ENCODE measurements around the gene CARNS1. TPM values are rescaled to one million over a fixed set of nuclear protein-coding genes. Genes with fewer than 3 reads are reported as not detected.

The CARNS1 gene
- total RNA-seq, 1 donor from 2014 or later = 1.7 TPM

- H3K9me3 ChIP-seq = no peaks in the 10 kb centered on the region
- DNase-seq (ENCODE audit: extremely low spot score in 2 of 2) = no peak
- no peak overlapping the region for H3K27ac ChIP-seq
- H3K4me1 ChIP-seq = peaks cover 39% of the 10 kb centered on the region
- peaks cover 0 to 45% of the 10 kb centered on the region in 2 donors for H3K36me3 ChIP-seq
- no peak for TF ChIP-seq CTCF (IDR thresholded peaks at IDR 0.05)
- no peak for TF ChIP-seq POLR2A (IDR thresholded peaks at IDR 0.05)
- no peak for TF ChIP-seq POLR2AphosphoS5 (IDR thresholded peaks at IDR 0.05; ENCODE audit: insufficient read depth in 1 of 2, low read depth in 1 of 2)
- H3K4me3 ChIP-seq = no peak overlapping the region
- H3K27me3 ChIP-seq = no peaks in the 10 kb centered on the region
- intact Hi-C loops (cut with DNase I) = no loop called here
Measured at GRCh38 chr11:67434395-67434881, 19.0 kb downstream of the CARNS1 start.

DNA sequence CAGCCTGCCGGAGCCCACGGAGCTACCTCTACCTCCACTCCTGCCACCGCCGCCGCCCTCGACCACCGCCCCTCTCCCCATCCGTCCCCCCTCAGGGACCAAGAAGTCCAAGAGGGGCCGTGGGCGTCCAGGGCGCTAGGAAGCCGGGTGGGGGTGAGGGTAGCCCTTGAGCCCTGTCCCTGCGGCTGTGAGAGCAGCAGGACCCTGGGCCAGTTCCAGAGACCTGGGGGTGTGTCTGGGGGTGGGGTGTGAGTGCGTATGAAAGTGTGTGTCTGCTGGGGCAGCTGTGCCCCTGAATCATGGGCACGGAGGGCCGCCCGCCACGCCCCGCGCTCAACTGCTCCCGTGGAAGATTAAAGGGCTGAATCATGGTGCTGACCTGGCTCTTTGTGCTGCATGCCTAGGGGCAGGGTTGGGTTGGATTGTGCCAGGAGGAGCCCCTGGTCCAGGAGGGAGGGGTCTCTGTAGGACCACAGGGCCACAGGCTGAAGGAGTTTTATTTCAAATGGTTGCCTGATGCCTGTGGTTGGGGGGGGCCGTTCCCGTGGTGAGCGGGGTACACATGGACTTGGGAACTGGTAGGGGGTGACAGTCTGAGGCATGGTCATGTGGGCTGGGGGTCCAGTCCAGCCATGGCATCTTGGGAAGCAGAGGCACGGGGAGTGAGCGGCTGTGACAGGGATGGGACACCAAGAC lies 19.7 kb downstream of the CARNS1 start:
- Histone ChIP-seq H3K9me3 (no peaks in the 10 kb centered on the region), H3K36me3 (peaks cover 0 to 52% of the 10 kb centered on the region in 2 donors), H3K27me3 (no peaks in the 10 kb centered on the region), H3K4me1 (peaks cover 39% of the 10 kb centered on the region), H3K27ac (no peak overlapping the region), H3K4me3 (no peak overlapping the region)
- TF ChIP-seq CTCF (IDR thresholded peaks at IDR 0.05) (no peak), POLR2AphosphoS5 (IDR thresholded peaks at IDR 0.05; ENCODE audit: insufficient read depth in 1 of 2, low read depth in 1 of 2) (no peak), POLR2A (IDR thresholded peaks at IDR 0.05) (no peak)
- intact Hi-C loops (cut with DNase I) = no loop called here
- no peak for DNase-seq (ENCODE audit: extremely low spot score in 2 of 2)

DNA sequence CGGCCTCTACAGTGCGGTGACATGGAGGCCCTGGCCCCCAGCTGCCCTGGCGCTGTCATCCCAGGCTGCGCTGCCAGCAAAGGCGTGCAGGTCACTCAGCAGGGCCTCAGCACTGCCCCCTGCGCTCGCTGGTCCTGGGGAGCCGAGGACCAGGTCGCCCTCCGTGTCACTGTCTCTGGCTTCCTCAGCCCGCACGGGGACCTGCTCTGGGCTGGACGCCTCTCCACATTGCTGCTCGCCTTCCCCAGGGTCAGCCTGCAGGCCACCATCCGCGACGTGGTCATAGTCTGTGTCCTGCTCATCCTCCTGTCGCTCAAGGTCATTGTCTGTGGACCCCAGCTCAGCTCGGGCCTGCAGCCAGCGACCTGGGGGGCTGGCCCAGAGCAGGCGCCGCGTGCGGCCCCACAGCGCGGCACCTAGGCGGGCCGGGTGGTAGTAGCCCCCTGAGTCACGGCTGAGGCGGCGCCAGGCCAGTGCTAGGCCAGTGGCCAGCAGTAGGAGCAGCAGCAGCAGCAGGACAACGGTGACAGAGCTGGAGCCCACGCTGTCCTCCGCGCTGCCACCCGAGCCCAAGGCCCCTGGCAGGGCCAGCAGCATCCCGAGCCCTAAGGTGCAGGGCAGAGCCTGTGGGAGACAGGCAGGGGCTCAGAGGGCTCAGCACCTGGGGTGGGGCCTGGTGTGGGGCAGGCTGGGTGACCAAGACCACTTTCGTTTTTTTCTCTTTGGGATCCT lies 20.4 kb downstream of the CARNS1 start:
- H3K27ac ChIP-seq = no peak overlapping the region
- peak overlapping the region in 1 of 2 donors; percentile 32 for H3K4me3 ChIP-seq
- H3K36me3 ChIP-seq = peaks cover 0 to 59% of the 10 kb centered on the region in 2 donors
- DNase-seq (ENCODE audit: extremely low spot score in 2 of 2) = no peak
- intact Hi-C loops (cut with DNase I) = no loop called here
- no peak for TF ChIP-seq POLR2AphosphoS5 (IDR thresholded peaks at IDR 0.05; ENCODE audit: insufficient read depth in 1 of 2, low read depth in 1 of 2)
- no peak for TF ChIP-seq POLR2A (IDR thresholded peaks at IDR 0.05)
- TF ChIP-seq CTCF (IDR thresholded peaks at IDR 0.05) = no peak
- no peaks in the 10 kb centered on the region for H3K27me3 ChIP-seq
- H3K9me3 ChIP-seq = no peaks in the 10 kb centered on the region
- peaks cover 41% of the 10 kb centered on the region for H3K4me1 ChIP-seq

DNA sequence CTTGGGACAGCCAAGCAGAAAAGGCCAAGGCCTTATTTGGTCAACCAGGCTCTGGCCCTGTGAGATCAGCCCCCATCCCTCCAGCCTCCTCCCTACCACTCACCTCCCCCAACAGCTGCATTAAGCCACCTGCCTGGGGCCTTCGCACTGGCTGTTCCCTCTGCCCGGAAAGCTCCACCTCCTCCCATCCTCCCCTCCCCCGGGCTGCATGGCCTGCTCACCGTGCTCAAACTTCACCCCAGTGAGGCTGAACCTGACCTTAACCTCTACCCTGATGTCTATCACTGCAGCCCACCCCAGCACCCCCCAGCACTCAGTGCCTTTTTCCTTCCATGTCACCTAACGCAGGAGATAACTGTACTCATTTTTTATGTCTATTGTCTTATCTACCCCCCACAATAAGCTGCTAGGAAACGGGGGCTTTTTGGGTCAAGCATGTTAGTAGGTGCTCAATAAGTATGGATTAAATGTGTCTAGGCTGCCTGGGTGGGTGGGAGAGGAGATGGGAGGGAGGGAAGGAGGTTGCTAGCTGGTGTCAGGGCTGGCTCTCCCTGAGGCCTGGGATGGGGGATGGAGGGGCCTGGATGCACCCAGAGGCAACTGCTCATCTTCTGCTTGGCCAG lies 21.1 kb downstream of the CARNS1 start:
- Histone ChIP-seq H3K27ac (no peak overlapping the region), H3K4me3 (peak overlapping the region in 1 of 2 donors; percentile 32), H3K4me1 (peaks cover 44% of the 10 kb centered on the region), H3K27me3 (no peaks in the 10 kb centered on the region), H3K36me3 (peaks cover 0 to 63% of the 10 kb centered on the region in 2 donors), H3K9me3 (no peaks in the 10 kb centered on the region)
- TF ChIP-seq POLR2AphosphoS5 (IDR thresholded peaks at IDR 0.05; ENCODE audit: insufficient read depth in 1 of 2, low read depth in 1 of 2) = no peak
- DNase-seq (ENCODE audit: extremely low spot score in 2 of 2) = no peak
- intact Hi-C loops (cut with DNase I) = no loop called here

- Histone ChIP-seq H3K9me3 (no peaks in the 10 kb centered on the region), H3K27me3 (no peaks in the 10 kb centered on the region), H3K36me3 (peaks cover 0 to 67% of the 10 kb centered on the region in 2 donors), H3K27ac (no peak within 1 kb of the TSS), H3K4me3 (peak within 1 kb of the TSS; percentile 22 to 32), H3K4me1 (peaks cover 46% of the 10 kb centered on the region)
- DNase-seq (ENCODE audit: extremely low spot score in 2 of 2) = no peak
- intact Hi-C loops (cut with DNase I) = no loop called here
- TF ChIP-seq POLR2A (IDR thresholded peaks at IDR 0.05) (no peak), POLR2AphosphoS5 (IDR thresholded peaks at IDR 0.05; ENCODE audit: insufficient read depth in 1 of 2, low read depth in 1 of 2) (no peak), CTCF (IDR thresholded peaks at IDR 0.05) (no peak)
Measured at GRCh38 chr11:67437082-67437808, 21.8 kb downstream of the CARNS1 start, which contains the start of gene PTPRCAP. Gene PTPRCAP, minus strand, starts transcription at chr11:67437682. Its CDS starts 63 bp downstream, at chr11:67437619.
